Endodermal cell (in vitro differentiated cells): ENCODE results near the gene OSBPL3. TPM values are rescaled to one million over a fixed set of nuclear protein-coding genes. Genes with fewer than 3 reads are reported as not detected.

ENCODE experiments used
- DNase-seq: peaks from one replicate; pipeline ENCODE4 v3.0.0-alpha.2; 2017
- H3K27ac ChIP-seq: 2 replicates; pipeline ENCODE4 v1.5.1; 2013; ENCODE audit warnings: mild to moderate bottlenecking, low read depth, low read length, moderate library complexity
- H3K27me3 ChIP-seq: 2 replicates; pipeline ENCODE4 v1.6.1; 2013; ENCODE audit warnings: mild to moderate bottlenecking, low read length, moderate library complexity; ENCODE audit not compliant: insufficient read depth, control insufficient read depth, poor library complexity, severe bottlenecking
- H3K36me3 ChIP-seq: 2 replicates; pipeline ENCODE4 v1.7.0; 2013; ENCODE audit warnings: mild to moderate bottlenecking, low read length, moderate library complexity; ENCODE audit not compliant: control insufficient read depth, insufficient read depth
- H3K4me1 ChIP-seq: one replicate; pipeline ENCODE4 v1.7.0; 2013; ENCODE audit warnings: low read length; ENCODE audit not compliant: control insufficient read depth, insufficient read depth
- H3K4me3 ChIP-seq: 2 replicates; pipeline ENCODE4 v1.5.1; 2013; ENCODE audit warnings: mild to moderate bottlenecking, low read length, moderate library complexity
- H3K9ac ChIP-seq: 2 replicates; pipeline ENCODE4 v1.6.1; 2013; ENCODE audit warnings: mild to moderate bottlenecking, low read length, moderate library complexity; ENCODE audit not compliant: poor library complexity, severe bottlenecking; ENCODE audit errors: extremely low read depth
- H3K9me3 ChIP-seq: 2 replicates; pipeline ENCODE4 v1.6.1; 2013; ENCODE audit warnings: mild to moderate bottlenecking, low read length, moderate library complexity; ENCODE audit not compliant: control insufficient read depth
- H3K27ac Mint-ChIP-seq: 2 replicates; pipeline ENCODE4 v1.8.0; 2020; ENCODE audit warnings: mixed read lengths
- H3K27me3 Mint-ChIP-seq: 2 replicates; pipeline ENCODE4 v1.8.0; 2021; ENCODE audit warnings: mild to moderate bottlenecking, mixed read lengths; ENCODE audit not compliant: insufficient read depth
- H3K36me3 Mint-ChIP-seq: 2 replicates; pipeline ENCODE4 v1.8.0; 2020; ENCODE audit warnings: low read depth, mixed read lengths
- H3K4me1 Mint-ChIP-seq: 2 replicates; pipeline ENCODE4 v1.8.0; 2020; ENCODE audit warnings: mixed read lengths
- H3K4me3 Mint-ChIP-seq: 2 replicates; pipeline ENCODE4 v1.8.0; 2020; ENCODE audit warnings: mild to moderate bottlenecking, moderate library complexity, mixed read lengths
- H3K9me3 Mint-ChIP-seq: 2 replicates; pipeline ENCODE4 v1.8.0; 2020; ENCODE audit warnings: mild to moderate bottlenecking, mixed read lengths
- CTCF ChIP-seq: fragments of 200-600 bp; sonication (generic); conservative IDR thresholded peaks from 2 replicates; pipeline ENCODE4 v1.5.0; 2021; ENCODE audit warnings: antibody characterized with exemption, mild to moderate bottlenecking
- WGBS, 2 experiments: methylation state at CpG; one replicate each; pipeline versions ENCODE4 v1.1.5 to v1.1.7; 2013; ENCODE audit warnings: missing lambda C conversion rate in 2 of 2, mixed read lengths in 1 of 2; ENCODE audit not compliant: insufficient coverage in 1 of 2, insufficient read length in 1 of 2; 5-methylcytosine and 5-hydroxymethylcytosine counted together
- total RNA-seq, 2 donors: library from RNA; stranded (reverse); fragmentation: NEBNext Ultra II Directional in 1 of 2; extraction: Animal tissue kit (Norgen Biotek cat#: 25700) in 1 of 2; gene quantifications; 2 replicates in 1 of 2; 3 replicates in 1 of 2; pipeline ENCODE4 v1.2.1, GENCODE V29; 2021

The OSBPL3 gene
- total RNA-seq, 2 donors from 2014 or later, result 9.8 to 11.3 TPM

GRCh38 chr7:24848878-24849277 lies 131.1 kb downstream of the OSBPL3 start:
- Mint-ChIP-seq H3K27me3 (no peaks in the 10 kb centered on the region), H3K9me3 (no peaks in the 10 kb centered on the region), H3K27ac (no peak overlapping the region), H3K4me3 (no peak overlapping the region), H3K4me1 (peaks cover 9% of the 10 kb centered on the region), H3K36me3 (no peaks in the 10 kb centered on the region)
- H3K36me3 ChIP-seq, result no peaks in the 10 kb centered on the region
- no peak overlapping the region for H3K9ac ChIP-seq
- H3K27me3 ChIP-seq, result no peaks in the 10 kb centered on the region
- H3K9me3 ChIP-seq, result no peaks in the 10 kb centered on the region
- H3K4me1 ChIP-seq, result no peaks in the 10 kb centered on the region
- no peak overlapping the region for H3K27ac ChIP-seq
- TF ChIP-seq CTCF, result no peak
- WGBS, 2 experiments, result 93 to 97% methylated on average over 11 to 16 of the region's 16 CpGs
- no peak for DNase-seq
- H3K4me3 ChIP-seq, result no peak overlapping the region

GRCh38 chr7:24847754-24848153 lies 132.2 kb downstream of the OSBPL3 start:
- Mint-ChIP-seq H3K9me3 (no peaks in the 10 kb centered on the region), H3K27ac (no peak overlapping the region), H3K4me1 (peaks cover 19% of the 10 kb centered on the region), H3K4me3 (no peak overlapping the region), H3K27me3 (no peaks in the 10 kb centered on the region), H3K36me3 (no peaks in the 10 kb centered on the region)
- Histone ChIP-seq H3K4me1 (peaks cover 3% of the 10 kb centered on the region), H3K4me3 (no peak overlapping the region), H3K27ac (no peak overlapping the region), H3K9ac (no peak overlapping the region), H3K27me3 (no peaks in the 10 kb centered on the region), H3K36me3 (no peaks in the 10 kb centered on the region), H3K9me3 (no peaks in the 10 kb centered on the region)
- 95 to 100% methylated on average over 2 to 6 of the region's 6 CpGs for WGBS, 2 experiments
- no peak for TF ChIP-seq CTCF
- no peak for DNase-seq

- Histone ChIP-seq H3K27me3 (no peaks in the 10 kb centered on the region), H3K9ac (no peak overlapping the region), H3K36me3 (no peaks in the 10 kb centered on the region), H3K4me1 (peaks cover 3% of the 10 kb centered on the region), H3K9me3 (no peaks in the 10 kb centered on the region), H3K4me3 (no peak overlapping the region), H3K27ac (peak overlapping the region; percentile 90)
- Mint-ChIP-seq H3K27ac (no peak overlapping the region), H3K4me1 (peaks cover 19% of the 10 kb centered on the region), H3K27me3 (no peaks in the 10 kb centered on the region), H3K9me3 (no peaks in the 10 kb centered on the region), H3K4me3 (no peak overlapping the region), H3K36me3 (no peaks in the 10 kb centered on the region)
- no peak for DNase-seq
- 77 to 97% methylated on average over 4 to 5 of the region's 5 CpGs for WGBS, 2 experiments
- TF ChIP-seq CTCF, result no peak
Observed at GRCh38 chr7:24843821-24844434, 136.1 kb downstream of the OSBPL3 start.
